ENCODE results near the gene OR13J1. TPM values are rescaled to one million over a fixed set of nuclear protein-coding genes. Genes with fewer than 3 reads are reported as not detected.

The OR13J1 gene
- total RNA-seq, 1 donor from 2014 or later: not detected

- no peak for DNase-seq
Observed at GRCh38 chr9:35858458-35858857, 11.7 kb downstream of the OR13J1 start.

DNA sequence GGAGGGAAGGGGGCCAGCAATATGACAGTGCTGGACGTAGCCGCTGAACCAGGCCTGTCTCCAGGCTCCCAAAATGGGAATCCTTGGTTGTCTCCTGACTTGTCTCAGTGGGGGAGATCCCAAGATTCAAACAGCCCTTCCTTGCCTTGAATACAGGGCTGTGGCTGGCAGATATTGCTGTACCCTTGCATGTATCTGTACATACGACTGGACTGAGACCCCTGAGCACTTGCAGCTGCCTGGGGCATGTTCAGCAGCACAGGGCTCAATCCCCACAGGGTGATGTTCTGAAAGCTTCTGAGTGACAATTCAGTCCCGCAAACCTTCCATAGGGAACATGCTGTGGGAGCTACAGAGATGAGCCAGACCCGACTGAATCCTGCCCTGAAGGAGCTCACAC, 13.3 kb downstream of the OR13J1 start:
- no peak for DNase-seq

DNA sequence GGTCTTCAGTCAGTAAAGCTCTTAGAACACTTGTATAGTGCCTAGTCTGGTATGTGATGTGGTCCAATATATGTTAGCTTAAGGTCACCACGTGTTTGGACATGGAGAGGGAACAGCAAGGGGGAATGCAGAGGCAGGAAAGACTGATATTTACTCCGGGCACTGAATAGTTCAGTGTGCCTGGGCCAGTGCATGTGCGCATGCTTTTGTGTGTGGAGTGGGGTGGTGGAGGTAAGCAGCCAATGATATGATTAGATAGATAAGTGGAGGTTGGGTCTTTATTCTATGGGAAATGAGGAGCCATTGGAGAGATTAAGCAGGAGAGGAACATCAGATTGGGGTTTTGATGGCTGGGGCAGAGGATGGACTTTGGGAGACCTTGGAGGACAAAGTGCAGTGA, 14.0 kb downstream of the OR13J1 start:
- no peak for DNase-seq

- DNase-seq: no peak
Observed at GRCh38 chr9:35854091-35854762, 16.0 kb downstream of the OR13J1 start.

DNA sequence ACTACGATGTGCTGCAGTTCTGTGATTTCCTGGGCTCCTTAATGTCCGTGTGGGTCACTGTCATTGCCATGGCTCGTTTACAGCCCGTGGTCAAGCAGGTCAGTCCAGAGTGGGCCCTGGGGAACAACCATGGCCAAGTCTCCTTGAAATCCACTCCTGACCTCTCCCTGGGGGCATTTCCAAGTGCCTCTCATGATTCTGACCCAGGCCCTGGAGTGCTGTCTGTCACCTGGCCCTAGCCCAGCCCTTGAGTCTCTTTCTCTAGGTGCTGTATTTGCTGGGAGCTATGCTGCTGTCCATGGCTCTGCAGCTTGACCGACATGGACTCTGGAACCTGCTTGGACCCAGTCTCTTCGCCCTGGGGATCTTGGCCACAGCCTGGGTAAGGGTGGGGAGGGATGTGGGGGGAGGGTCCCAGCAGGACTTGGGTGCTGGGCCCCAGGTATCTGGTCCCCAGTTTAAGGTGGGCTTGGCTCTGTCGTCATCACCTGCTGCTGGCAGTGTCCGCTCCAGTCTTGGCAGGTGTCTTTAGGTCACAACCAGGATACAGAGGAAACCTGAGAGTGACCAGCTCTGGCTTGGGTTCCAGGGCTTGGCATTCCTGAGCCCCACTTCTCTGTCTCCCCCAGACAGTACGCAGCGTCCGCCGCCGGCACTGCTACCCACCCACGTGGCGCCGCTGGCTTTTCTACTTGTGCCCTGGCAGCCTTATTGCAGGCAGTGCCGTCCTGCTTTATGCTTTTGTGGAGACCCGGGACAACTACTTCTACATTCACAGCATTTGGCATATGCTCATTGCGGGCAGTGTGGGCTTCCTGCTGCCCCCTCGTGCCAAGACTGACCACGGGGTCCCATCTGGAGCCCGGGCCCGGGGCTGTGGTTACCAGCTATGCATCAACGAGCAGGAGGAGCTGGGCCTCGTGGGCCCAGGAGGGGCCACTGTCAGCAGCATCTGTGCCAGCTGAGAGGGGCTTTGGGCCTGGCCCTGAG, 17.0 kb downstream of the OR13J1 start:
- no peak for DNase-seq

DNA sequence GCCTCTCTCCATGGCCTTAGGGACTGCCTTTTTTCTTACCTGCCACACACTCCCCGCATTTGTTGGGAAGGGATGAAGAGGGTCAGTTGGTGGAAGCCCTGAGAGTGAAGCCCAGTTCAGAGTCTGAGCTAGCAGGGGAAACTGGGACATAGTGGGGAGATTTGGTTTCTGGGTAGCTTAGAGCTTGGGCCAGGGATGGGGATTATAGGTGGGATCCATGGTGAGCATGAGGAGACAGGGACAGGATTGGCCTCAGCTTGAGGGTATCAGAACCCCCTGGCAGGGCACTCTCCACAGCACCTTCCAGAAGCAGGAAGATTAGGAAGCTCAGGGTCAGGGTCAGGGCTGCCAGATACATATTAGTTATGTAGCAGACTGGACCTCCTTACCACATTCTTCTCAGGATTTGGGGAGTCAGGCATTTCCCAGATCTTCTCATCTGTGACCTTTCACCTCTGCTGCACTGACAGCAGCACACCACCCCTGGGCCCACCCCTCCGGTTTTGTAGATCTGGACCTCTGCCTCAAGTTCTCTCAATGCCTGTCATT, 17.9 kb downstream of the OR13J1 start:
- DNase-seq: no peak

GRCh38 chr9:35847792-35848572, 22.2 kb downstream of the OR13J1 start:
- DNase-seq: peak; percentile 70

- no peak for DNase-seq
Observed at GRCh38 chr9:35845824-35846771, 24.1 kb downstream of the OR13J1 start.

DNA sequence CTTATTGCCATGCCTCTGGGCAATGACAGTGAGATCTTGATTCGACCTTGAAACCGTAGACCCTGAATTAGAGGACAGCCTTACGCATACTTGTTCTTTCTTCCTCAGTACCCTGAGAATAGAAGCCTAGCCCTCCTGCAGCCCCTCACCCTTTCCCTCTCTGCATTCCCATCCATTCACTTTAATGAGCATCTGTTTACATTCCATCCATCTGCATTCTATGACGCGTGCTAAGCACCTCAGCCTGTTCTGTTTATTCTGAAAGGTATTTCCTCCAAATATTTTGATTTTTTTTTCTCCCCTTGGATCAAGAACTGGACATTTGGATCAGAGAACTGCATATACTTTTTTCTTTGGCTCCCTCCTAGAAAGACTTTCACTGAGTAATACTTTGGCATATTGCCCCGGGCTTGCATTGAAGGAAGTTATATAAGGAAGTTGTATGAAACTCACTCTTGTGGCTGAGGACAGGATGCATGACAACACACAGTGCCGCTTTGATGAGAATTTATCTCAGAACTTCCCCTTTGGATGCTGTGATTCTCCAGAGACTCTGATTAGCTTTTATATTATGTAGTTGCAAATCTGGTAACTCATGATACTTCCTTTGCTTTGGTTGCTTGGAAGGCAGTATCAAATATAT, 25.5 kb downstream of the OR13J1 start:
- peak; percentile 16 for DNase-seq

GRCh38 chr9:35842795-35843194, 27.4 kb downstream of the OR13J1 start:
- no peak for DNase-seq

DNA sequence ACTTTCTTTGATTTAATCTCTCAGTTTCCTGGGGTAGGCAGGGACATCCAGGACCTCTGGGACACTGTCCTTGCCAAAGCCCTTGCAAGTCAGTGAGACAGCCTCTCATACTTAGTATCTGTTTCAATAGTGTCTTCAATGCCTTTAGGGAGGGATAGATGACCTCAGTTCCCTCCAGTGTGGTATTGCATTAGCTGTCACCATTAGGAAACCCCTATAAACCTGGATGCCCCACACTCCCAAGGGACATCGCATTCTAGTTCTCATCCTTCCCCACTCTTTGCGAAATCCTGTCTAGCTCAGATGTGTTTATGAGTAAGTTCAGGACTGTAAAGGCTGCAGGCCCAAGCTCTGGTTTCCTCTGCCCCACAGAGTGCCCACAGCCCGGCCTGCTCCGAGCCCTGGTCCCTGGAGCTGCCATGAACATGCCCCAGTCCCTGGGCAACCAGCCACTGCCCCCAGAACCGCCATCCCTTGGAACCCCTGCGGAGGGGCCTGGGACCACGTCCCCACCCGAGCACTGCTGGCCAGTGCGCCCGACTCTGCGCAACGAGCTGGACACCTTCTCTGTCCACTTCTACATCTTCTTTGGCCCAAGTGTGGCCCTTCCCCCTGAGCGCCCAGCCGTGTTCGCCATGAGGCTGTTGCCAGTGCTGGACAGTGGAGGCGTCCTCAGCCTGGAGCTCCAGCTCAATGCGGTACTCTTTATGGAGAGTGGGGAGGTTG, 28.0 kb downstream of the OR13J1 start:
- DNase-seq: no peak

- DNase-seq: no peak
Observed at GRCh38 chr9:35841645-35841900, 28.6 kb downstream of the OR13J1 start.

GRCh38 chr9:35840881-35841644, 29.1 kb downstream of the OR13J1 start:
- DNase-seq: no peak

GRCh38 chr9:35839926-35840325, 30.3 kb downstream of the OR13J1 start:
- DNase-seq: no peak

GRCh38 chr9:35836595-35836994, 33.6 kb downstream of the OR13J1 start:
- no peak for DNase-seq

GRCh38 chr9:35835766-35836165, 34.4 kb downstream of the OR13J1 start:
- no peak for DNase-seq

DNA sequence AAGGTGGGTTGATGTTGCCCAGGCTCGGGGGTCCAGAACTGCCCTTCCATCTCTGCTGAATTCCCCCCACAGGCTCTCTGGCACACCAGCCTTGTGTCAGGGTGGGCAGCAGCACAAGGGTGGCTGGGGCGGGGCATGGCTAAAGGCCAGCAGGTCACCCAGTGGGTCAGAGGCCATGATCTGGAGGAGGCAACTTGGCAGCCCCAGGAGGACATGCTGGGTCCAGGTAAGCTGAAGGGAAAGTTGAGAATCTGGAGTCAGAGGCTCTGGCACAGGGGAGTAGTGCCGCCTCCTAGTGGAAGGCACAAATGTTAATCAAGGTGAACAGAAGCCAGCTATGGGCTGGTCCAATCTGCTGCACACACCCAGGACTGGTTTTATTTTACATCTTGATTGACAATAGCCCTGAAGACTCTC, 35.0 kb downstream of the OR13J1 start:
- DNase-seq: no peak

DNA sequence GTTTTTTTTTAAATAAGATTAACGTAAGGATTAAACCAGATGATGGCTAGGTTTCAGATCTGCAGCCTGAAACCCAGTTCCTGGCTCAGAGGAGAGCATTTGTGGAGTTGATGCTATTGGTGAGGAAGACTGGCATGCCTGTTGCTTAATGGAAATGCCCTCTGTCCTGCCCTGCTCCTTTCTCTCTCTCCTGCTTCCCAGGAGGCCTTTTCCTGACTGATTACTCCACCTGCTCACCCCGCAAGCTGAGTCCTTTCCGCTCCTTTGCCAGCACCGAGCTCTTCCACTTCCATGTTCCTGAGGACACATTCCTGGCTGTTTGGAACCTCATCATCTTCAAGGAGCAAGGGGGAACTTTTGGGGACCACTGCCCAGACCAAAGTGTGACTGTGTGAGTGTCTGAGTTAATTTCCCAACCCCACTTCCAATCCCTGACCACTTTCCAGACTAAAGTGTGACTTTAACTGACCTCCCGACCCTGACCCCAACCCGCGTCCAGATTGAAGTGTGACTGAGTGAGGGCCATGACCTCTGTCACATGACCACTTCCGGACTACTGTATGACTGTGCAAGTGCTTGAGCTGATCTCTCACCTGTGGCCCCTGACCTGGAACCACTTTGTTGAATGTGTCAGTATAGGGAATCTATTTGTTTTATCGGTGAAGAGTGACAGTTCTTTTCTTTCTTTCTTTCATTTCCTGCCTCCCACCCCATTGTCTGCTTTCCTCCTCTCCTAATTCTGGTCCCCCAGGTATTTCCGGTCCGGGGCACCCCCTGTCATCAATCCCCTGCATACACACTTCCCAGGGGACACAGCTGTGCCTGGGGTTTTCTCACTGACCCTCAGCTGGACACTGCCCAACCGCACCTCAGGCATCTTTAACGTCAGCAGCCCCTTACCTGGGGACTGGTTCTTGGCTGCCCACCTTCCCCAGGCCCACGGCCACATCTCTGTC, 35.7 kb downstream of the OR13J1 start:
- no peak for DNase-seq
